Measurements from ENCODE around the gene DEK.
"Not testable (repeated sequence)": the region's sequence is repeated elsewhere in the genome, so short reads cannot be mapped to it uniquely, and the experiment has no call there.

The DEK gene

DNA sequence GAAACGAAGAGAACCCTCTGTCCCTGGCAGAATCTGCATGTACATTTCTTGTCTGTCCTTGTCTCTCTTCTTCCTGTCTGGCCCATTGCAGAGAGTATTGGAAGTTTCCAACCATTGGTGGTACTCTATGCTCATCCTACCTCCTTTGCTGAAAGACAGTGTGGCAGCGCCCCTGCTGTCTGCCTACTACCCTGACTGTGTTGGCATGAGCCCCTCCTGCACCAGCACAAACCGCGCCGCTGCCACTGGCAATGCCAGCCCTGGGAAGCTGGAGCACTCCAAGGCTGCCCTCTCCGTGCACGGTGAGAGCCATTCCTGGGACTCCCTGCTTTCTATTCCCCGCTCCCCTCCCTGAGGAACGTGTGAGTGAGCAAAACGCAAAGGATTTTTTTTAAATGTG, 76.6 kb downstream of the DEK start:
- H3K4me3 ChIP-seq (ENCODE audit: low read length), result no peak overlapping the region

DNA sequence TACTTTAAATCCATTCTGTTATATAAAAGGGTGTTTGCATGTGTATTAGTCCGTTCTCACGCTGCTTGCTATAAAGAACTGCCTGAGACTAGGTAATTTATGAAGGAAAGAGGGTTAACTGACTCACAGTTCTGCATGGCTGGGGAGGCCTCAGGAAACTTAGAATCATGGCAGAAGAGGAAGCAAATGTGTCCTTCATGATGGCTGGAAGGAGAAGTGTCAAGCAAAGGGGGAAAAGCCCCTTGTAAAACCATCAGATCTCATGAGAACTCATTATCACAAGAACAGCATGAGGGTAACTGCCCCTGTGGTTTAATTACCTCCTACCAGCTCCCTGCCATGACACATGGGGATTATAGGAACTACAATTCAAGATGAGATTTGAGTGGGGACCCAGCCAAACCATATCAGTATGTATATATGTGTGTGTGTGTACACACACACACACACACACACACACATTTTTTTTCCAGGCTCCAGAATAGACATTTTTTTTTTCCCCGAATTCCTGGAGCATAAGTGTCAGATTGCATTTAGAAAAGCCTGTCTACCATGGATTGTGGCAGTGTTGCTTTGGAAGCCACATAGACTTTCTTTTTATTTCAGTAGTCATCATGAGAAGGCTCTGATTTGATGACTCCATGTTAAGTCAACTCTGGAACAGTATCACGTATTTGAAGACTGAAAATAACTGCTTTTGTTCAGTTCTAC, 77.6 kb downstream of the DEK start:
- Histone ChIP-seq H3K27me3 (ENCODE audit: insufficient read depth, low read length) (no peaks in the 10 kb centered on the region), H3K9me3 (ENCODE audit: insufficient read depth, low read depth, low read length) (no peaks in the 10 kb centered on the region), H3K27ac (ENCODE audit: low read length) (peak overlapping the region; percentile 67), H3K9ac (ENCODE audit: low read depth, low read length) (peak overlapping the region; percentile 58; the same call in 1 of the 2 replicates), H3K4me1 (ENCODE audit: insufficient read depth, low read length) (peaks cover 36% of the 10 kb centered on the region; the same call in 1 of the 2 replicates), H3K4me3 (ENCODE audit: low read length) (peak overlapping the region; percentile 15), H3K36me3 (ENCODE audit: insufficient read depth, low read depth, low read length) (no peaks in the 10 kb centered on the region)

More for the DNA sequence above, 76.6 kb downstream of the DEK start:
- Histone ChIP-seq H3K36me3 (ENCODE audit: insufficient read depth, low read depth, low read length) (no peaks in the 10 kb centered on the region), H3K27ac (ENCODE audit: low read length) (no peak overlapping the region), H3K9ac (ENCODE audit: low read depth, low read length) (no peak overlapping the region), H3K9me3 (ENCODE audit: insufficient read depth, low read depth, low read length) (no peaks in the 10 kb centered on the region), H3K27me3 (ENCODE audit: insufficient read depth, low read length) (no peaks in the 10 kb centered on the region), H3K4me1 (ENCODE audit: insufficient read depth, low read length) (peaks cover 32% of the 10 kb centered on the region; the same call in 1 of the 2 replicates)

DNA sequence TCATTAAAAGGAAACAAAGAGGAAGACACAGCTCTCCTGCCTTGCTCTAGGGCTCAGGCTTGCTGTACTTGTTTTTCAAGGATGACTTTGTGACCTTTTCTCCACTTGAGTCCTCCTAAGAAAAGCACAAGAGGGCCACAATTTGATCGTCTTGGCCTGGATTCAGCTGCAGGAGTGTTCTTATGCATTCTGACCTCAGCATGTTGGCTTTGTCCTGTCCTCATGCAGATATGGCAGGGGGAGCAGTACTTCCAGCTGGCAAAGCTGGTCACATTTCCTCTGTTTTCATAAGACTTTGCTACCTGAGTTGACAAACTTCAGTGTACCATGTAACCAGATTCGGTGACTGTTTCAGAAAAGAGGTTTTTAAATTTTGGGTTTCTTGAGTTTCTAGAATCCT, 78.3 kb downstream of the DEK start:
- Histone ChIP-seq H3K4me3 (ENCODE audit: low read length) (peak overlapping the region; percentile 15; the same call in 1 of the 2 replicates), H3K4me1 (ENCODE audit: insufficient read depth, low read length) (peaks cover 36% of the 10 kb centered on the region; the same call in 1 of the 2 replicates), H3K27ac (ENCODE audit: low read length) (peak overlapping the region; percentile 67), H3K36me3 (ENCODE audit: insufficient read depth, low read depth, low read length) (no peaks in the 10 kb centered on the region), H3K27me3 (ENCODE audit: insufficient read depth, low read length) (no peaks in the 10 kb centered on the region), H3K9me3 (ENCODE audit: insufficient read depth, low read depth, low read length) (no peaks in the 10 kb centered on the region), H3K9ac (ENCODE audit: low read depth, low read length) (peak overlapping the region; percentile 58; the same call in 1 of the 2 replicates)

- Histone ChIP-seq H3K36me3 (ENCODE audit: insufficient read depth, low read depth, low read length) (no peaks in the 10 kb centered on the region), H3K4me1 (ENCODE audit: insufficient read depth, low read length) (peaks cover 36% of the 10 kb centered on the region; the same call in 1 of the 2 replicates), H3K9me3 (ENCODE audit: insufficient read depth, low read depth, low read length) (no peaks in the 10 kb centered on the region), H3K9ac (ENCODE audit: low read depth, low read length) (peak overlapping the region; percentile 58; the same call in 1 of the 2 replicates), H3K4me3 (ENCODE audit: low read length) (peak overlapping the region; percentile 15; the same call in 1 of the 2 replicates), H3K27ac (ENCODE audit: low read length) (peak overlapping the region; percentile 67), H3K27me3 (ENCODE audit: insufficient read depth, low read length) (no peaks in the 10 kb centered on the region)
These were observed 78.7 kb downstream of the DEK start for GRCh38 chr6:18185624-18186023.

- H3K4me1 ChIP-seq (ENCODE audit: insufficient read depth, low read length), result peaks cover 36% of the 10 kb centered on the region; the same call in 1 of the 2 replicates
- no peaks in the 10 kb centered on the region for H3K36me3 ChIP-seq (ENCODE audit: insufficient read depth, low read depth, low read length)
- no peaks in the 10 kb centered on the region for H3K27me3 ChIP-seq (ENCODE audit: insufficient read depth, low read length)
- H3K27ac ChIP-seq (ENCODE audit: low read length), result no peak overlapping the region
- H3K9me3 ChIP-seq (ENCODE audit: insufficient read depth, low read depth, low read length), result no peaks in the 10 kb centered on the region
- no peak overlapping the region for H3K9ac ChIP-seq (ENCODE audit: low read depth, low read length)
- H3K4me3 ChIP-seq (ENCODE audit: low read length), result no peak overlapping the region
These were observed 80.6 kb downstream of the DEK start for GRCh38 chr6:18183766-18184165.

GRCh38 chr6:18182568-18182967, 81.8 kb downstream of the DEK start:
- Histone ChIP-seq H3K4me3 (ENCODE audit: low read length) (no peak overlapping the region), H3K27me3 (ENCODE audit: insufficient read depth, low read length) (no peaks in the 10 kb centered on the region), H3K9me3 (ENCODE audit: insufficient read depth, low read depth, low read length) (no peaks in the 10 kb centered on the region), H3K27ac (ENCODE audit: low read length) (no peak overlapping the region), H3K4me1 (ENCODE audit: insufficient read depth, low read length) (peaks cover 33% of the 10 kb centered on the region; the same call in 1 of the 2 replicates), H3K36me3 (ENCODE audit: insufficient read depth, low read depth, low read length) (no peaks in the 10 kb centered on the region), H3K9ac (ENCODE audit: low read depth, low read length) (no peak overlapping the region)

- H3K9ac ChIP-seq (ENCODE audit: low read depth, low read length), result no peak overlapping the region
- no peak overlapping the region for H3K4me3 ChIP-seq (ENCODE audit: low read length)
- H3K27ac ChIP-seq (ENCODE audit: low read length), result no peak overlapping the region
- peaks cover 7% of the 10 kb centered on the region; the same call in 1 of the 2 replicates for H3K4me1 ChIP-seq (ENCODE audit: insufficient read depth, low read length)
- no peaks in the 10 kb centered on the region for H3K36me3 ChIP-seq (ENCODE audit: insufficient read depth, low read depth, low read length)
- H3K9me3 ChIP-seq (ENCODE audit: insufficient read depth, low read depth, low read length), result no peaks in the 10 kb centered on the region
- H3K27me3 ChIP-seq (ENCODE audit: insufficient read depth, low read length), result no peaks in the 10 kb centered on the region
These were observed 84.5 kb downstream of the DEK start for GRCh38 chr6:18179770-18180356.

DNA sequence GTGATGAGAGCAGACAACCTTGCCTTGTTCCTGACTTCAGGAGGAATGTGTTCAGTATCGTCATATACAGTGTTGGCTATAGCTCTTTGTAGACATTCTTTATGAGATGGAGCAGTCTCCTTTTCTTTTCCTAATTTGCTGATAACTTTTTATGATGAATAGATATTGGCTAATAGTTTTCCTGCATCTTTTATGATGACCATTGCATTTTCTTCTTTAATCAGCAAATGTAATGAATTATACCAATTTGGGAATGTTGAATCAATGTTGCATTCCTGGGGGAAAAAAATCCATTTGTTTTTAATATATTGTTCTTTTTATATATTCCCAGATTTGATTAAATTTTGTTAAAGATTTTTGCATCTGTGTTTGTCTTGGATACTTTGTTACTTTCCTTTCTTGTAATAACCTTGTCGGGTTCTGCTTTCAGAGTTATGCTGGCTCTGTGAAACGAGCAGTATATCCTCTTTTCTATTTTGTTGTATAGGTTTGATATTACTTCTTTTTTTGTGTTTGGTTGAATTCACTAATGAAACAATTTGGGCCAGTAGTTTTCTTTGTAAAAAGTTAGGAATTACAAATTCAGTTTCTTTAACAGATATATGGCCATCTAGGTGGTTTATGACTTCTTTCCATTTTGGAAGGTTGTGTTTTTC, 85.2 kb downstream of the DEK start:
- H3K27ac ChIP-seq (ENCODE audit: low read length), result no peak overlapping the region
- H3K9me3 ChIP-seq (ENCODE audit: insufficient read depth, low read depth, low read length), result no peaks in the 10 kb centered on the region
- no peaks in the 10 kb centered on the region; the same call in 1 of the 2 replicates for H3K36me3 ChIP-seq (ENCODE audit: insufficient read depth, low read depth, low read length)
- H3K9ac ChIP-seq (ENCODE audit: low read depth, low read length), result no peak overlapping the region
- H3K27me3 ChIP-seq (ENCODE audit: insufficient read depth, low read length), result no peaks in the 10 kb centered on the region
- peaks cover 5% of the 10 kb centered on the region; the same call in 1 of the 2 replicates for H3K4me1 ChIP-seq (ENCODE audit: insufficient read depth, low read length)
- no peak overlapping the region for H3K4me3 ChIP-seq (ENCODE audit: low read length)

DNA sequence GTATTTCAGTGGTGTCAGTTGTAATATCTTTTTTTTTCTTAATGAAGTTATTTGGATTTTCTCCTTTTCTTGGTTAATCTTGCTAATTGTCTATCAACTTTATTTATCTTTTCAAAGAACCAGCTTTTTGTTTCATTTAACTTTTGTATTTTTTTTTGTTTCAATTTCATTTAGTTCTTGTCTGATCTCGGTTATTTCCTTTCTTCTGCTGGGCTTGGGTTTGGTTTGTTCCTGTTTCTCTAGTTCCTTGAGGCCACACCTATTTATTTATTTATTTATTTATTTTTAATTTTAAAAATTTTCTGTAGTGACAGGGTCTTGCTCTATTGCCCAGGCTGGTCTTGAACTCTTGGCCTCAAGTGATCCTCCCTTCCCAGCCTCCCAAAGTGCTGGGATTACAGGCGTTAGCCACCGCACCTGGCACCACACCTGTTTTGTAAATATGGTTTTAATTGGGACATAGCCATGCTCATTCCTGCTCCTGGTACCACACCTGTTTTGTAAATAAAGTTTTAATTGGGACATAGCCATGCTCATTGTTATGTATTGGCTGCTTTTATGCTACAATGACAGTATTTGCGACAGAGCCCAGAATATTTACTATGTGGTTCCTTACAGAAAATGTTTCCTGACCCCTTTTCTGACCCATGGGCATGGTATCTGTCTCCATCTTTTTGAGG, 86.9 kb downstream of the DEK start:
- Histone ChIP-seq H3K4me1 (ENCODE audit: insufficient read depth, low read length) (peaks cover 5% of the 10 kb centered on the region; the same call in 1 of the 2 replicates), H3K27me3 (ENCODE audit: insufficient read depth, low read length) (no peaks in the 10 kb centered on the region), H3K36me3 (ENCODE audit: insufficient read depth, low read depth, low read length) (peaks cover 3% of the 10 kb centered on the region), H3K4me3 (ENCODE audit: low read length) (no peak overlapping the region), H3K27ac (ENCODE audit: low read length) (no peak overlapping the region), H3K9me3 (ENCODE audit: insufficient read depth, low read depth, low read length) (no peaks in the 10 kb centered on the region), H3K9ac (ENCODE audit: low read depth, low read length) (no peak overlapping the region)

GRCh38 chr6:18176198-18176597, 88.1 kb downstream of the DEK start:
- H3K4me3 ChIP-seq (ENCODE audit: low read length); H3K27me3 ChIP-seq (ENCODE audit: insufficient read depth, low read length); H3K4me1 ChIP-seq (ENCODE audit: insufficient read depth, low read length); H3K27ac ChIP-seq (ENCODE audit: low read length); H3K9ac ChIP-seq (ENCODE audit: low read depth, low read length); H3K9me3 ChIP-seq (ENCODE audit: insufficient read depth, low read depth, low read length); H3K36me3 ChIP-seq (ENCODE audit: insufficient read depth, low read depth, low read length): not testable (repeated sequence)

Measured in iPS-20b (cell line).